CD4-positive, CD25-positive, alpha-beta regulatory T cell (primary cell): ENCODE data around the gene VRK3. TPM values are rescaled to one million over a fixed set of nuclear protein-coding genes. Genes with fewer than 3 reads are reported as not detected.

Experiments
- ATAC-seq, 2 donors: fragments of 150-1000 bp; cut with Tn5 transposase; one replicate each; pipeline ENCODE4 v1.10.0; 2021; ENCODE audit warnings: low read depth in 2 of 2, moderate number of reproducible peaks in 2 of 2, moderate library complexity in 1 of 2
- DNase-seq, 3 donors: peaks; one replicate each; pipeline versions ENCODE4 v3.0.0 to v3.0.0-alpha.2; 2012 to 2022; ENCODE audit warnings: mixed read lengths in 1 of 3
- H3K27ac ChIP-seq: one replicate; pipeline ENCODE4 v1.7.0; 2013; ENCODE audit warnings: mild to moderate bottlenecking, low read length; ENCODE audit not compliant: insufficient read depth, poor library complexity, severe bottlenecking
- H3K27me3 ChIP-seq: one replicate; pipeline ENCODE4 v1.7.0; 2013; ENCODE audit warnings: low read length; ENCODE audit not compliant: control insufficient read depth, insufficient read depth
- H3K36me3 ChIP-seq: one replicate; pipeline ENCODE4 v1.7.0; 2013; ENCODE audit warnings: mild to moderate bottlenecking, low read length, moderate library complexity; ENCODE audit not compliant: control insufficient read depth, insufficient read depth
- H3K4me1 ChIP-seq: 2 replicates; pipeline ENCODE4 v1.7.0; 2013; ENCODE audit warnings: mild to moderate bottlenecking, low read length; ENCODE audit not compliant: insufficient read depth, control insufficient read depth, poor library complexity, severe bottlenecking
- H3K4me3 ChIP-seq: one replicate; pipeline ENCODE4 v1.7.0; 2013; ENCODE audit warnings: low read depth, mild to moderate bottlenecking, low read length, moderate library complexity
- H3K9me3 ChIP-seq, 2 experiments: 1 replicate in 1 of 2; 2 replicates in 1 of 2; pipeline ENCODE4 v1.7.0; 2013; ENCODE audit warnings: low read length in 2 of 2, mild to moderate bottlenecking in 1 of 2, moderate library complexity in 1 of 2; ENCODE audit not compliant: control insufficient read depth in 2 of 2
- H3K27ac Mint-ChIP-seq, 3 donors: one replicate each; pipeline ENCODE4 v1.8.0; 2020 to 2022; ENCODE audit warnings: mild to moderate bottlenecking in 3 of 3, mixed read lengths in 3 of 3, moderate library complexity in 2 of 3
- H3K27me3 Mint-ChIP-seq: one replicate; pipeline ENCODE4 v1.8.0; 2022; ENCODE audit warnings: mild to moderate bottlenecking, mixed read lengths
- H3K36me3 Mint-ChIP-seq: one replicate; pipeline ENCODE4 v1.8.0; 2020; ENCODE audit warnings: mixed read lengths
- H3K4me1 Mint-ChIP-seq, 4 donors: one replicate each; pipeline ENCODE4 v1.8.0; 2020 to 2022; ENCODE audit warnings: mixed read lengths in 4 of 4, mild to moderate bottlenecking in 1 of 4
- H3K4me3 Mint-ChIP-seq, 4 donors: one replicate each; pipeline ENCODE4 v1.8.0; 2020 to 2022; ENCODE audit warnings: mild to moderate bottlenecking in 4 of 4, mixed read lengths in 4 of 4, moderate library complexity in 3 of 4
- H3K9me3 Mint-ChIP-seq, 7 donors: one replicate each; pipeline ENCODE4 v1.8.0; 2020 to 2022; ENCODE audit warnings: mixed read lengths in 7 of 7, mild to moderate bottlenecking in 3 of 7, moderate library complexity in 2 of 7
- polyA plus RNA-seq, 4 donors: library from polyadenylated mRNA; unstranded; fragments of 300-500 nt; fragmentation: Illumina TruSeq; gene quantifications; one replicate each; pipeline ENCODE4 v1.2.3, GENCODE V29; 2021
- total RNA-seq: library from RNA; stranded (reverse); gene quantifications from one replicate; pipeline ENCODE4 v1.2.3, GENCODE V29; 2022

VRK3 gene
- total and polyA plus RNA-seq, 5 donors from 2014 or later = 87.9 to 99.9 (median 94.4) TPM

DNA sequence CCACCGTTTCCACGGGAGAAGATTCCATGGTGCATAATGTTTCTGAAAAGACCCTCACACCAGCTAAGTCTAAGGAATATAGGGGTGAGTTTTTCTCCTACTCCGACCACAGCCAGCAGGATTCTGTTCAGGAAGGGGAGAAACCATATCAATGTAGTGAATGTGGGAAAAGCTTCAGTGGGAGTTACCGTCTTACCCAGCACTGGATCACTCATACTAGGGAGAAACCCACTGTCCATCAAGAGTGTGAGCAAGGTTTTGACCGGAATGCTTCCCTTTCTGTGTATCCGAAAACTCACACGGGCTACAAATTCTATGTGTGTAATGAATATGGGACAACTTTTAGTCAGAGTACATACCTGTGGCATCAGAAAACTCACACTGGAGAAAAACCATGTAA lies 19.8 kb upstream of the VRK3 start:
- H3K4me3 Mint-ChIP-seq = no peak overlapping the region
- no peaks in the 10 kb centered on the region for H3K27me3 ChIP-seq
- H3K9me3 ChIP-seq = peaks cover 28 to 34% of the 10 kb centered on the region in 2 experiments
- no peak overlapping the region for H3K27ac Mint-ChIP-seq
- H3K27me3 Mint-ChIP-seq = no peaks in the 10 kb centered on the region
- no peak overlapping the region for H3K4me3 ChIP-seq
- H3K4me1 ChIP-seq = no peaks in the 10 kb centered on the region
- H3K36me3 ChIP-seq = peaks cover 70% of the 10 kb centered on the region
- DNase-seq = no peak
- H3K4me1 Mint-ChIP-seq = peaks cover under 1 to 8% (median 5%) of the 10 kb centered on the region in 4 donors
- no peak overlapping the region for H3K27ac ChIP-seq
- ATAC-seq = no peak
- peaks cover 3 to 31% (median 12%) of the 10 kb centered on the region in 7 donors for H3K9me3 Mint-ChIP-seq
- H3K36me3 Mint-ChIP-seq = peaks cover 66% of the 10 kb centered on the region

DNA sequence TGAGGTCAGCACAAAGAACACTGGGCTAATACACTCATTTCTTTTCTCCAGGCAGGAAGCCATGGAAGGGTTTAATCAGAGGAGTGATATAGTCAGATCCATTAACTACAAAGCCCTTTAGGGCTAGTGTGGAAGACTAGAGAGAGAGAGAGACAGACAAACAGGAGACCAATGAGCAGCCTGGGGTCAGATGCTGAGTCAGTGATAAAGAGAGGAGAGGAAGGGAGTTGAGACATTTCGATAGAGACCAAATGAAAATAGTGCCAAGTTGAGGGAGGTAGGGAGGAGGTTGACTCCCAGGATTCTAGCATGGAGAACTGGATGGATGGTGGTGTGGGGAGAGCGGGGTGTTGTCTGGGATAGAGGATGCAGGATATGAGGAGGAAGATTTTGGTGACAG lies 18.8 kb upstream of the VRK3 start:
- H3K36me3 Mint-ChIP-seq = peaks cover 74% of the 10 kb centered on the region
- no peak overlapping the region for H3K4me3 Mint-ChIP-seq
- H3K27me3 Mint-ChIP-seq = no peaks in the 10 kb centered on the region
- Histone ChIP-seq H3K4me3 (no peak overlapping the region), H3K36me3 (peaks cover 80% of the 10 kb centered on the region), H3K27me3 (no peaks in the 10 kb centered on the region), H3K4me1 (no peaks in the 10 kb centered on the region), H3K9me3 (peaks cover 28 to 34% of the 10 kb centered on the region in 2 experiments), H3K27ac (no peak overlapping the region)
- DNase-seq (no peak), ATAC-seq (no peak)
- peaks cover 3 to 31% (median 12%) of the 10 kb centered on the region in 7 donors for H3K9me3 Mint-ChIP-seq
- peak overlapping the region in 1 of 3 donors; percentile 92 for H3K27ac Mint-ChIP-seq
- H3K4me1 Mint-ChIP-seq = peaks cover 0 to 7% (median 2%) of the 10 kb centered on the region in 4 donors

- no peak overlapping the region for H3K27ac ChIP-seq
- no peak overlapping the region for H3K4me3 ChIP-seq
- ATAC-seq (no peak), DNase-seq (no peak)
- H3K4me1 Mint-ChIP-seq = peaks cover 0 to 4% (median 0%) of the 10 kb centered on the region in 4 donors
- H3K36me3 Mint-ChIP-seq = peaks cover 71% of the 10 kb centered on the region
- H3K27ac Mint-ChIP-seq = peak overlapping the region in 2 of 3 donors; percentile 45 to 65
- H3K9me3 Mint-ChIP-seq = peaks cover 3 to 31% (median 12%) of the 10 kb centered on the region in 7 donors
- peak overlapping the region in 1 of 4 donors; percentile 32 for H3K4me3 Mint-ChIP-seq
- H3K4me1 ChIP-seq = no peaks in the 10 kb centered on the region
- no peaks in the 10 kb centered on the region for H3K27me3 Mint-ChIP-seq
- H3K27me3 ChIP-seq = no peaks in the 10 kb centered on the region
- H3K9me3 ChIP-seq = peaks cover 28 to 34% of the 10 kb centered on the region in 2 experiments
- H3K36me3 ChIP-seq = peaks cover 80% of the 10 kb centered on the region
These were observed 17.3 kb upstream of the VRK3 start for GRCh38 chr19:50042363-50043024.

- Mint-ChIP-seq H3K27ac (peak overlapping the region in 1 of 3 donors; percentile 64), H3K4me3 (no peak overlapping the region), H3K36me3 (peaks cover 70% of the 10 kb centered on the region), H3K4me1 (peaks cover 0 to 4% (median 1%) of the 10 kb centered on the region in 4 donors), H3K9me3 (peaks cover 3 to 30% (median 12%) of the 10 kb centered on the region in 7 donors), H3K27me3 (no peaks in the 10 kb centered on the region)
- Histone ChIP-seq H3K36me3 (peaks cover 80% of the 10 kb centered on the region), H3K9me3 (peaks cover 21 to 24% of the 10 kb centered on the region in 2 experiments), H3K4me1 (no peaks in the 10 kb centered on the region), H3K27ac (no peak overlapping the region), H3K27me3 (no peaks in the 10 kb centered on the region), H3K4me3 (no peak overlapping the region)
- DNase-seq (no peak), ATAC-seq (no peak)
These were observed 15.8 kb upstream of the VRK3 start for GRCh38 chr19:50040967-50041366.

- no peak for DNase-seq
- Mint-ChIP-seq H3K27me3 (no peaks in the 10 kb centered on the region), H3K36me3 (peaks cover 67% of the 10 kb centered on the region)
These were observed 14.8 kb upstream of the VRK3 start for GRCh38 chr19:50039968-50040367.

DNA sequence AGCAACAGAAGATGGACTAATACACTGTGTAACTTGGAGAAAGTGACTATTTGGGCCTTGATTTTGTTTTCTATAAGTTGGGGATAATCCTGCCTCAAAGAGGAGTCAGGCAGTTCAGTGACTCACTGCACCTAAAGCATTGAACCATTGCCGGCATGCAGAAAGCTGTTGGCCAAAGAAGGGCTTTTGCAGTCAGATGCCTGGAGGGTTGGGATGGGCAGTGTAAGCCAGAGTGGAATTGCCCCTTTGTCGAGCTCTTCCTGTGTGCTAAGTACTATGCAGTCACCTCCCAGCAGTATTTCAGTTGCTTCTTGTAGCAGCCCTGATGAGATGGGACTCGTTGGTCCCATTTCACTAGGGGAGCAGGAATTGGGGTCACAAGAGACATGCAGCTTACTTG lies 11.7 kb upstream of the VRK3 start:
- Mint-ChIP-seq H3K9me3 (no peaks in the 10 kb centered on the region), H3K36me3 (peaks cover 63% of the 10 kb centered on the region), H3K27me3 (no peaks in the 10 kb centered on the region), H3K4me3 (no peak overlapping the region), H3K4me1 (peaks cover 0 to 9% (median 6%) of the 10 kb centered on the region in 4 donors), H3K27ac (no peak overlapping the region)
- H3K27ac ChIP-seq = no peak overlapping the region
- ATAC-seq = no peak
- DNase-seq = no peak
- H3K4me1 ChIP-seq = no peaks in the 10 kb centered on the region
- peaks cover 66% of the 10 kb centered on the region for H3K36me3 ChIP-seq
- H3K27me3 ChIP-seq = no peaks in the 10 kb centered on the region
- H3K4me3 ChIP-seq = no peak overlapping the region
- no peaks in the 10 kb centered on the region for H3K9me3 ChIP-seq

More at GRCh38 chr19:50039968-50040367, 14.8 kb upstream of the VRK3 start:
- H3K27ac ChIP-seq = no peak overlapping the region
- peaks cover 3 to 20% (median 9%) of the 10 kb centered on the region in 7 donors for H3K9me3 Mint-ChIP-seq
- H3K4me3 ChIP-seq = no peak overlapping the region
- peaks cover 0 to 4% (median 2%) of the 10 kb centered on the region in 4 donors for H3K4me1 Mint-ChIP-seq
- H3K4me1 ChIP-seq = no peaks in the 10 kb centered on the region
- ATAC-seq = no peak
- H3K27me3 ChIP-seq = no peaks in the 10 kb centered on the region
- peaks cover 12 to 14% of the 10 kb centered on the region in 2 experiments for H3K9me3 ChIP-seq
- H3K27ac Mint-ChIP-seq = no peak overlapping the region
- peak overlapping the region in 1 of 4 donors; percentile 59 for H3K4me3 Mint-ChIP-seq
- peaks cover 71% of the 10 kb centered on the region for H3K36me3 ChIP-seq

- Histone ChIP-seq H3K9me3 (no peaks in the 10 kb centered on the region), H3K27me3 (no peaks in the 10 kb centered on the region), H3K36me3 (peaks cover 30% of the 10 kb centered on the region), H3K4me1 (peaks cover 12% of the 10 kb centered on the region), H3K27ac (no peak overlapping the region), H3K4me3 (no peak overlapping the region)
- Mint-ChIP-seq H3K9me3 (no peaks in the 10 kb centered on the region), H3K4me1 (peaks cover 6 to 35% (median 19%) of the 10 kb centered on the region in 4 donors), H3K4me3 (no peak overlapping the region), H3K36me3 (peaks cover 55% of the 10 kb centered on the region), H3K27me3 (no peaks in the 10 kb centered on the region), H3K27ac (no peak overlapping the region)
- DNase-seq (no peak), ATAC-seq (no peak)
These were observed 5.8 kb upstream of the VRK3 start for GRCh38 chr19:50030937-50031336.

DNA sequence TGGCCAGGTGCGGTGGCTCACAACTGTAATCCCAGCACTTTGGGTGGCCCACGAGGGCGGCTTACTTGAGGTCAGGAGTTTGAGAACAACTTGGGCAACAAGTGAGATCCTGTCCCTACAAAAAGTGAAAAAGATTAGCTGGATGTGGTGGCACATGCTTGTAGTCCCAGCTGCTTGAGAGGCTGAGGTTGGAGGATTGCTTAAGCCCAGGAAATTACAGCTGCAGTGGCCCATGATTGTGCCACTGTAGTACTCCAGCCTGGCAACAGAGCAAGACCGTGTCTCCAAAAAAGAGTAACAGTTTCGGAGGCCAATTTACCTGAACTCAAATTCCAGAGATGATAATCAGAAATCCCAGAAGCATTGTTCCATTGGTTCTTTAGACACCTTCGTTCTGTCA lies 5.1 kb upstream of the VRK3 start:
- Histone ChIP-seq H3K27me3 (no peaks in the 10 kb centered on the region), H3K4me1 (peaks cover 13% of the 10 kb centered on the region), H3K4me3 (no peak overlapping the region), H3K9me3 (no peaks in the 10 kb centered on the region), H3K36me3 (peaks cover 28% of the 10 kb centered on the region), H3K27ac (no peak overlapping the region)
- Mint-ChIP-seq H3K4me1 (peaks cover 10 to 40% (median 24%) of the 10 kb centered on the region in 4 donors), H3K36me3 (peaks cover 49% of the 10 kb centered on the region), H3K9me3 (no peaks in the 10 kb centered on the region), H3K27me3 (peaks cover 5% of the 10 kb centered on the region), H3K27ac (no peak overlapping the region), H3K4me3 (no peak overlapping the region)
- ATAC-seq (no peak), DNase-seq (no peak)
